ENCODE measurements around the gene FOXP1. TPM values are rescaled to one million over a fixed set of nuclear protein-coding genes. Genes with fewer than 3 reads are reported as not detected.

Gene FOXP1
- 115 and 132 TPM in 2 replicates for total RNA-seq
- 121 and 149 TPM in 2 replicates for polyA plus RNA-seq

DNA sequence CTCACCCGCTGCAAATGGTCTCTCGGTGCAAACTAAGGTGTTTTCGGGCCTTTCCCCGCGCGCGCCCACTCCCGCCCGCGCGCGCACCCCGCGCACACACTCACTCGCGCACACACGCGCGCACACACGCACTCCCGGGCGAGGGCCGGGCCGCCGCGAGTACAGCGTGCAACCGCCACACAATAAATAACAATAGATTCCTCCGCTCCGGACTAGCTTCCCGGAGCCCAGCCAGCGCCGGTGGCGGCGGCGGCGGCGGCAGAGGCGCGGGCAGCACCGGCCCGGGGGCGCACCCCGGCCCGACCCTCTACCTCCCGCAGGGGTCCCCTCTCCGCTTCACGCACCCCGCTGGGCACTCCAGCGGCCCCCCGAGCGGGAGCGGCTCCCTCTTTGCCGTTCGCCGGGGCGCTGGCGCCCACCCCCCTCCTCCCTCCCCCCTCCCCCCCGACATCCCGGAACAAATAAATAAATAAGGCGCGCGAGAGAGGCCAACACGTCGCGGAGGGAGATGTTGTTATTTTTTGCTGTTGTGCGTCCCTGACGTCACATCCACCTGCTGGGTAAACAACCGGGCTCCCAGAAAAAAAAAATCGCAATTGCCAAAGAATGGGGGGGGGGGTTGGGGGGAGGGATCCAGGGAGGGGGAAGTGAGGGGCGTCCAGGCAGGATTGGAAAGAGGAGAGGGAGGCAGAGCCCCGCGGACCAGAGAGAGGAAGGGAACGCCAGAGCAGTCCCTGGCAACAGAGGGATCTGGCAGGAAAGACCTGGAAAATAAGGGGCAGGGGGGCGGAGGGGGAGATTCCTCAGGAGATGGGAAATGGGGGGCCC lies at the start of gene FOXP1:
Gene FOXP1 (minus strand): TSS at position 163 of the 828 bp plus-strand sequence. CDS start 385,347 bp downstream, outside the sequence.
- Histone ChIP-seq H3K4me1 (ENCODE audit: low read depth) (peaks cover 25% of the 10 kb centered on the region), H3K9me3 (ENCODE audit: low read depth) (no peaks in the 10 kb centered on the region), H3K4me3 (peak within 1 kb of the TSS; percentile 67), H3K27ac (peak within 1 kb of the TSS; percentile 97), H3K27me3 (no peaks in the 10 kb centered on the region), H3K36me3 (no peaks in the 10 kb centered on the region)
- peak; percentile 82 to 87 for DNase-seq (ENCODE audit: low read depth in 1 of 2, low spot score in 1 of 2)
- TF ChIP-seq, protein P1, sequence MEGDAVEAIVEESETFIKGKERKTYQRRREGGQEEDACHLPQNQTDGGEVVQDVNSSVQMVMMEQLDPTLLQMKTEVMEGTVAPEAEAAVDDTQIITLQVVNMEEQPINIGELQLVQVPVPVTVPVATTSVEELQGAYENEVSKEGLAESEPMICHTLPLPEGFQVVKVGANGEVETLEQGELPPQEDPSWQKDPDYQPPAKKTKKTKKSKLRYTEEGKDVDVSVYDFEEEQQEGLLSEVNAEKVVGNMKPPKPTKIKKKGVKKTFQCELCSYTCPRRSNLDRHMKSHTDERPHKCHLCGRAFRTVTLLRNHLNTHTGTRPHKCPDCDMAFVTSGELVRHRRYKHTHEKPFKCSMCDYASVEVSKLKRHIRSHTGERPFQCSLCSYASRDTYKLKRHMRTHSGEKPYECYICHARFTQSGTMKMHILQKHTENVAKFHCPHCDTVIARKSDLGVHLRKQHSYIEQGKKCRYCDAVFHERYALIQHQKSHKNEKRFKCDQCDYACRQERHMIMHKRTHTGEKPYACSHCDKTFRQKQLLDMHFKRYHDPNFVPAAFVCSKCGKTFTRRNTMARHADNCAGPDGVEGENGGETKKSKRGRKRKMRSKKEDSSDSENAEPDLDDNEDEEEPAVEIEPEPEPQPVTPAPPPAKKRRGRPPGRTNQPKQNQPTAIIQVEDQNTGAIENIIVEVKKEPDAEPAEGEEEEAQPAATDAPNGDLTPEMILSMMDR (IDR thresholded peaks at IDR 0.05; ENCODE audit: low read depth, low read length): no peak

- Histone ChIP-seq H3K9me3 (ENCODE audit: low read depth) (no peaks in the 10 kb centered on the region), H3K4me3 (no peak overlapping the region), H3K27me3 (peaks cover 16% of the 10 kb centered on the region), H3K4me1 (ENCODE audit: low read depth) (no peaks in the 10 kb centered on the region), H3K36me3 (no peaks in the 10 kb centered on the region), H3K27ac (no peak overlapping the region)
- TF ChIP-seq, protein P1 (IDR thresholded peaks at IDR 0.05; ENCODE audit: low read depth, low read length): no peak
- peak in 1 of 2 donors; percentile 73 for DNase-seq (ENCODE audit: low read depth in 1 of 2, low spot score in 1 of 2)
Measured at GRCh38 chr3:71629711-71630110, 46.2 kb upstream of the FOXP1 start.

GRCh38 chr3:71629289-71629688 lies 45.8 kb upstream of the FOXP1 start:
- no peaks in the 10 kb centered on the region for H3K9me3 ChIP-seq (ENCODE audit: low read depth)
- H3K27me3 ChIP-seq: peaks cover 16% of the 10 kb centered on the region
- no peak overlapping the region for H3K27ac ChIP-seq
- no peak overlapping the region for H3K4me3 ChIP-seq
- peak in 1 of 2 donors; percentile 63 for DNase-seq (ENCODE audit: low read depth in 1 of 2, low spot score in 1 of 2)
- no peaks in the 10 kb centered on the region for H3K4me1 ChIP-seq (ENCODE audit: low read depth)
- H3K36me3 ChIP-seq: no peaks in the 10 kb centered on the region
- TF ChIP-seq, protein P1 (IDR thresholded peaks at IDR 0.05; ENCODE audit: low read depth, low read length): no peak

DNA sequence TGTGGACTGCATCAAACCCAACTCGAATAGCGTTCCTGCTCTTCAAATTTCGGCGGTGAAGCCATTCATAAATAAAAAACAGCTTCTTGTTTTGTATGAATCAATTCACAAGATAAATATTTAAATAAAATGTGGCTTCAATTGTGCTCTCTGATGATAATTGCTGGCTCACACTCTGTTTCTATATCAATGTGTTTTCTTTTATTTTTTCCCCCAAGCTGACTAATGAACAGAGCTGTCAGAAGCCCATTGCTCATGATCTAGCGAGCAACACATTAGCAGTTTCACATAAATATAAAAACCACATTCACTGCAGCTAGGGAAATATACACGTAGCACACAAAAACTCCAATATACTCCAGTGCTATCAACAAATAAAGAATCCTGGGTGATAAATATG lies 45.0 kb upstream of the FOXP1 start:
- TF ChIP-seq, protein P1 (IDR thresholded peaks at IDR 0.05; ENCODE audit: low read depth, low read length): no peak

DNA sequence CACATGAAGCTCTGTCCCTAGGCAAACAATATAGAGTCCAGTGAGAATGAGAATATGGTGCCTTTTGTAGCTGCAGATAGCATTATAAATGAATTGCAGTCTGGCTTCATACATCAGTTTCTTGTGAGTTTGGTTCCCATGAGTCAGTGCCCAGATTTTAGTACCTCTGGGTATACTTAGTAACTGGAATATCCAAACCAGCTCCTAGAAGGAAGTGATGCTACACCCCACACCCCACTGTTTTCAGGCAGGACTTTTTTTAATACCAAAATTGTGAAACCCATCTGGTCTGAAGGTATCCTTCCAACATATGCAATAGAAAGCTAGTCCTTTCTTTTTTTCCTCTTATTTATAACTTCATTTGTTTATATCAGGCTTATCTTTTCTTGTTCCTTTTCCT lies 42.1 kb upstream of the FOXP1 start:
- Histone ChIP-seq H3K4me1 (ENCODE audit: low read depth) (no peaks in the 10 kb centered on the region), H3K4me3 (no peak overlapping the region), H3K27me3 (peaks cover 22% of the 10 kb centered on the region), H3K9me3 (ENCODE audit: low read depth) (no peaks in the 10 kb centered on the region), H3K27ac (no peak overlapping the region), H3K36me3 (no peaks in the 10 kb centered on the region)
- DNase-seq (ENCODE audit: low read depth in 1 of 2, low spot score in 1 of 2): no peak
- TF ChIP-seq, protein P1 (IDR thresholded peaks at IDR 0.05; ENCODE audit: low read depth, low read length): no peak

More for the DNA sequence above, 45.0 kb upstream of the FOXP1 start:
- Histone ChIP-seq H3K9me3 (ENCODE audit: low read depth) (no peaks in the 10 kb centered on the region), H3K4me1 (ENCODE audit: low read depth) (no peaks in the 10 kb centered on the region), H3K36me3 (no peaks in the 10 kb centered on the region), H3K27ac (no peak overlapping the region), H3K27me3 (peaks cover 17% of the 10 kb centered on the region), H3K4me3 (no peak overlapping the region)
- DNase-seq (ENCODE audit: low read depth in 1 of 2, low spot score in 1 of 2): peak in 1 of 2 donors; percentile 17

Measured in cardiac muscle cell (in vitro differentiated cells and primary cell).